K562 (cell line): ENCODE results near the gene ZBTB2. TPM values are rescaled to one million over a fixed set of nuclear protein-coding genes. Genes with fewer than 3 reads are reported as not detected.
A peak's percentile ranks its signal among the peaks of the same experiment; 100 is the strongest.

Source experiments
- EP400 ChIP-seq: fragments of 450-650 bp; IDR thresholded peaks from 2 replicates; pipeline ENCODE4 v1.6.1; 2017; ENCODE audit warnings: antibody characterized with exemption, mild to moderate bottlenecking, moderate library complexity
- KDM5B ChIP-seq: fragments of 200-600 bp; sonication (generic); IDR thresholded peaks from 2 replicates; pipeline ENCODE4 v1.6.1; 2012; ENCODE audit warnings: low read depth, mild to moderate bottlenecking, moderate library complexity, low read length, control low read depth, inconsistent platforms; ENCODE audit not compliant: insufficient replicate concordance
- MGA ChIP-seq: fragments of 450-650 bp; IDR thresholded peaks from 2 replicates; pipeline ENCODE4 v1.6.1; 2016; ENCODE audit warnings: mild to moderate bottlenecking, moderate library complexity
- POLR2A ChIP-seq: fragments of 450-650 bp; conservative IDR thresholded peaks from 2 replicates; pipeline ENCODE4 v1.6.1; 2016
- U2AF1 ChIP-seq: fragments of 200-400 bp; formaldehyde crosslinking; optimal IDR thresholded peaks from 2 replicates; pipeline ENCODE3; 2017; ENCODE audit warnings: mild to moderate bottlenecking, low read depth, low read length, moderate library complexity
- ZBTB8A ChIP-seq: fragments of 450-650 bp; IDR thresholded peaks from 2 replicates; pipeline ENCODE4 v1.6.1; 2018; ENCODE audit warnings: mild to moderate bottlenecking, moderate library complexity; ENCODE audit not compliant: partially characterized antibody
- ZNF561 ChIP-seq: fragments of 450-650 bp; formaldehyde crosslinking; conservative IDR thresholded peaks from 2 replicates; pipeline ENCODE4 v1.4.0; 2020; ENCODE audit warnings: mild to moderate bottlenecking, moderate library complexity
- ZNF583 ChIP-seq: fragments of 250-450 bp; sonication (Bioruptor Pico); IDR thresholded peaks from 2 replicates; pipeline ENCODE4 v1.4.0; 2020
- polyA plus RNA-seq, 8 experiments: library from polyadenylated mRNA; depleted of rRNA in 4 of 8; stranded (reverse) in 5 of 8; unstranded in 3 of 8; fragments of >200 nt; fragmentation: Nextera tagmentation in 2 of 8; fragmentation: Illumina TruSeq in 1 of 8; extraction: Ambion mirVana in 2 of 8; extraction: Trizol in 1 of 8; gene quantifications; 2 replicates each; pipeline versions ENCODE4 v1.2.1 to v1.2.3, GENCODE V29; 2011 to 2014; ENCODE audit warnings: inconsistent platforms in 1 of 8, missing spikeins in 1 of 8
- total RNA-seq, 7 experiments: library from RNA; depleted of rRNA in 6 of 7; stranded (reverse); fragments of >200 nt in 6 of 7; fragmentation: Illumina TruSeq in 2 of 7; extraction: Trizol in 2 of 7; gene quantifications; 2 replicates each; pipeline versions ENCODE4 v1.2.1 to v1.2.3, GENCODE V29; 2011 to 2021; ENCODE audit warnings: low replicate concordance in 1 of 7
- TF ChIP-seq, protein P1 (sequence below): sonication (generic); formaldehyde crosslinking; IDR thresholded peaks from 2 replicates; pipeline ENCODE4 v1.8.1; 2023; ENCODE audit warnings: mild to moderate bottlenecking, missing genetic modification reagents

ZBTB2 gene
- total and polyA plus RNA-seq, 9 of the 15 experiments (the other 6 are each of a cell fraction or from before 2014, with no cell fraction given): 5.1 to 26.2 (median 16.4) TPM

DNA sequence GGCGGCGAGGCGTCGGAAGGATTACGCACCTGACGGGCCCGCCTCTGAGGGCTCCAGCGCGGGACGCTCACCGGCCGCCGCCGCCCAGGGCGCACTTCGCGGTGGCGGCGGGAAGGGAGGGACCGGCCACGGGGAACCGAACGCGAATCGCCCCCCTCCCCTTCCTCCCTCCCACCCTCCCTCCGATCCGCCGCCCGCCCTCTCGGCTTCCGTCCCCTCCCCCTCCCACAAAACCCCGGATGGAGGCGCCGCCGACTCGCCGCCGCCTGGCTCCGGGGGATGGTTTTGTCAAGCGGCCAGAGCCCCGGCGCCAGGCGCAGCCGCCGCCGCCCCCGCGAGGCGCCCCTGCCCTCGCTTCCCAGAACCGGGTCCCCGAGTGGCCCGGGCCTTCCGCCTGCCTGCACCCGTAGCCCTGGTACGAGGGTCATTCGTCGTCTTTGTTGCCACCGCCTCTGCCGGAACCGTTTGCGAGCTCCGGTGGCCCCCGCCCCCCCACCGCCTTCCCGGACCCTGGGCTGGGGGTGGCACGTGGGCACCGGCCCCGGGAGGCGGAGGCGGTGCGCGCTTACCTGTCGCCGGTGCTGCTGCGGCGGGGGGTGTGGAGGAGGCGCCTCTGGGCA, 398 bp downstream of the ZBTB2 start (continued):
- no peak for TF ChIP-seq MGA
- no peak for TF ChIP-seq ZNF561 (CRISPR knock-in tag)
- TF ChIP-seq KDM5B: peak; percentile 77
- TF ChIP-seq POLR2A: peak; percentile 74
- no peak for TF ChIP-seq U2AF1
- TF ChIP-seq ZBTB8A: no peak
- TF ChIP-seq EP400: peak; percentile 34; the same call in 1 of the 2 replicates
- 0 out of 2 replicates have a peak, but pooled peaks have one; percentile 64 for TF ChIP-seq ZNF583 (CRISPR knock-in tag)
- TF ChIP-seq, protein P1, sequence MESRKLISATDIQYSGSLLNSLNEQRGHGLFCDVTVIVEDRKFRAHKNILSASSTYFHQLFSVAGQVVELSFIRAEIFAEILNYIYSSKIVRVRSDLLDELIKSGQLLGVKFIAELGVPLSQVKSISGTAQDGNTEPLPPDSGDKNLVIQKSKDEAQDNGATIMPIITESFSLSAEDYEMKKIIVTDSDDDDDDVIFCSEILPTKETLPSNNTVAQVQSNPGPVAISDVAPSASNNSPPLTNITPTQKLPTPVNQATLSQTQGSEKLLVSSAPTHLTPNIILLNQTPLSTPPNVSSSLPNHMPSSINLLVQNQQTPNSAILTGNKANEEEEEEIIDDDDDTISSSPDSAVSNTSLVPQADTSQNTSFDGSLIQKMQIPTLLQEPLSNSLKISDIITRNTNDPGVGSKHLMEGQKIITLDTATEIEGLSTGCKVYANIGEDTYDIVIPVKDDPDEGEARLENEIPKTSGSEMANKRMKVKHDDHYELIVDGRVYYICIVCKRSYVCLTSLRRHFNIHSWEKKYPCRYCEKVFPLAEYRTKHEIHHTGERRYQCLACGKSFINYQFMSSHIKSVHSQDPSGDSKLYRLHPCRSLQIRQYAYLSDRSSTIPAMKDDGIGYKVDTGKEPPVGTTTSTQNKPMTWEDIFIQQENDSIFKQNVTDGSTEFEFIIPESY (CRISPR knock-in tag): no peak
